ENCODE data around the gene NR2E1.

The NR2E1 gene

GRCh38 chr6:108170332-108171290, 4.8 kb downstream of the NR2E1 start:
- TF ChIP-seq CTCF (IDR thresholded peaks at IDR 0.05): no peak

- TF ChIP-seq CTCF (IDR thresholded peaks at IDR 0.05): no peak
These were observed 5.6 kb downstream of the NR2E1 start for GRCh38 chr6:108171291-108171917.

GRCh38 chr6:108171918-108172516, 6.2 kb downstream of the NR2E1 start:
- no peak for TF ChIP-seq CTCF (IDR thresholded peaks at IDR 0.05)

- no peak for TF ChIP-seq CTCF (IDR thresholded peaks at IDR 0.05)
These were observed 8.8 kb downstream of the NR2E1 start for GRCh38 chr6:108174371-108175175.

- no peak for TF ChIP-seq CTCF (IDR thresholded peaks at IDR 0.05)
These were observed 9.4 kb downstream of the NR2E1 start for GRCh38 chr6:108175176-108175591.

- no peak for TF ChIP-seq CTCF (IDR thresholded peaks at IDR 0.05)
These were observed 9.9 kb downstream of the NR2E1 start for GRCh38 chr6:108175592-108176279.
